ENCODE results near the gene KRTAP9-1. TPM values are rescaled to one million over a fixed set of nuclear protein-coding genes. Genes with fewer than 3 reads are reported as not detected.
"Not testable (repeated sequence)": the region's sequence is repeated elsewhere in the genome, so short reads cannot be mapped to it uniquely, and the experiment has no call there.

The KRTAP9-1 gene
- total RNA-seq, 2 experiments from 2014 or later: not detected

GRCh38 chr17:41223821-41224220 is 34.1 kb downstream of the KRTAP9-1 start:
- ChIA-PET CTCF (no interaction called here), POLR2A (no interaction called here)
- DNase-seq (no peak), ATAC-seq (no peak)
- no peak overlapping the region for H3K27ac Mint-ChIP-seq
- H3K9me3 Mint-ChIP-seq: peaks cover 9% of the 10 kb centered on the region
- intact Hi-C loops (cut with micrococcal nuclease): no loop called here
- H3K36me3 Mint-ChIP-seq (ENCODE audit: low read depth): no peaks in the 10 kb centered on the region
- H3K4me3 Mint-ChIP-seq: no peak overlapping the region
- H3K4me1 Mint-ChIP-seq (ENCODE audit: low read depth): no peaks in the 10 kb centered on the region
- TF ChIP-seq CTCF (IDR thresholded peaks at IDR 0.05): no peak
- H3K27me3 Mint-ChIP-seq: no peaks in the 10 kb centered on the region

GRCh38 chr17:41226051-41226450 is 36.4 kb downstream of the KRTAP9-1 start:
- ATAC-seq (no peak), DNase-seq (no peak)
- H3K9me3 Mint-ChIP-seq: no peaks in the 10 kb centered on the region
- H3K4me1 Mint-ChIP-seq (ENCODE audit: low read depth): no peaks in the 10 kb centered on the region
- intact Hi-C loops (cut with micrococcal nuclease): no loop called here
- ChIA-PET POLR2A (no interaction called here), CTCF (no interaction called here)
- no peak overlapping the region for H3K4me3 Mint-ChIP-seq
- H3K27me3 Mint-ChIP-seq: no peaks in the 10 kb centered on the region
- H3K27ac Mint-ChIP-seq: no peak overlapping the region
- no peaks in the 10 kb centered on the region for H3K36me3 Mint-ChIP-seq (ENCODE audit: low read depth)
- TF ChIP-seq CTCF (IDR thresholded peaks at IDR 0.05): no peak

- DNase-seq; ATAC-seq; intact Hi-C loops (cut with micrococcal nuclease); H3K36me3 Mint-ChIP-seq (ENCODE audit: low read depth); H3K9me3 Mint-ChIP-seq; H3K4me3 Mint-ChIP-seq; H3K27ac Mint-ChIP-seq; H3K4me1 Mint-ChIP-seq (ENCODE audit: low read depth); CTCF ChIA-PET; POLR2A ChIA-PET; H3K27me3 Mint-ChIP-seq: not testable (repeated sequence)
Measured at GRCh38 chr17:41226598-41227095, 37.0 kb downstream of the KRTAP9-1 start, which contains the start of gene KRTAP9-2. Gene KRTAP9-2, plus strand, starts transcription at chr17:41226648. Its CDS starts 7 bp downstream, at chr17:41226655.

- POLR2A ChIA-PET: no interaction called here
- H3K27me3 Mint-ChIP-seq: peaks cover 3% of the 10 kb centered on the region
- no peaks in the 10 kb centered on the region for H3K9me3 Mint-ChIP-seq
- H3K4me3 Mint-ChIP-seq: no peak overlapping the region
- no peaks in the 10 kb centered on the region for H3K4me1 Mint-ChIP-seq (ENCODE audit: low read depth)
- no peak overlapping the region for H3K27ac Mint-ChIP-seq
- H3K36me3 Mint-ChIP-seq (ENCODE audit: low read depth): no peaks in the 10 kb centered on the region
- CTCF ChIA-PET: interaction anchor here (1.4 kb wide), 1 partner anchor 93 kb away, joined by 4 read pairs; no protein-coding TSS in a partner anchor
- no peak for TF ChIP-seq CTCF (IDR thresholded peaks at IDR 0.05)
- ATAC-seq (no peak), DNase-seq (no peak)
- intact Hi-C loops (cut with micrococcal nuclease): no loop called here
Measured at GRCh38 chr17:41230094-41230493, 40.4 kb downstream of the KRTAP9-1 start.

GRCh38 chr17:41231731-41232130 is 42.0 kb downstream of the KRTAP9-1 start:
- peaks cover 5% of the 10 kb centered on the region for H3K27me3 Mint-ChIP-seq
- no peaks in the 10 kb centered on the region for H3K9me3 Mint-ChIP-seq
- H3K27ac Mint-ChIP-seq: no peak overlapping the region
- no peak for ATAC-seq
- ChIA-PET CTCF (no interaction called here), POLR2A (no interaction called here)
- TF ChIP-seq CTCF (IDR thresholded peaks at IDR 0.05): no peak
- H3K36me3 Mint-ChIP-seq (ENCODE audit: low read depth): no peaks in the 10 kb centered on the region
- DNase-seq: no peak
- no peaks in the 10 kb centered on the region for H3K4me1 Mint-ChIP-seq (ENCODE audit: low read depth)
- no peak overlapping the region for H3K4me3 Mint-ChIP-seq
- intact Hi-C loops (cut with micrococcal nuclease): no loop called here

GRCh38 chr17:41232399-41233105 is 42.9 kb downstream of the KRTAP9-1 start, which contains the start of gene KRTAP9-3:
Gene KRTAP9-3, plus strand, starts transcription at chr17:41232449. Its CDS starts 53 bp downstream, at chr17:41232502.
- H3K36me3 Mint-ChIP-seq (ENCODE audit: low read depth); H3K4me1 Mint-ChIP-seq (ENCODE audit: low read depth); intact Hi-C loops (cut with micrococcal nuclease); H3K27ac Mint-ChIP-seq; H3K9me3 Mint-ChIP-seq; ATAC-seq; H3K27me3 Mint-ChIP-seq; DNase-seq; POLR2A ChIA-PET; H3K4me3 Mint-ChIP-seq: not testable (repeated sequence)
- CTCF ChIA-PET: interaction anchor here (0.7 kb wide), 1 partner anchor 185 kb away, joined by 3 read pairs; no protein-coding TSS in a partner anchor

- H3K9me3 Mint-ChIP-seq; H3K27ac Mint-ChIP-seq; CTCF ChIA-PET; H3K4me3 Mint-ChIP-seq; H3K27me3 Mint-ChIP-seq; intact Hi-C loops (cut with micrococcal nuclease); POLR2A ChIA-PET; ATAC-seq; H3K4me1 Mint-ChIP-seq (ENCODE audit: low read depth); DNase-seq; H3K36me3 Mint-ChIP-seq (ENCODE audit: low read depth): not testable (repeated sequence)
Measured at GRCh38 chr17:41237116-41237515, 47.4 kb downstream of the KRTAP9-1 start.

- H3K4me1 Mint-ChIP-seq (ENCODE audit: low read depth); ATAC-seq; H3K27me3 Mint-ChIP-seq; H3K27ac Mint-ChIP-seq; DNase-seq; POLR2A ChIA-PET; H3K9me3 Mint-ChIP-seq; H3K36me3 Mint-ChIP-seq (ENCODE audit: low read depth); intact Hi-C loops (cut with micrococcal nuclease); H3K4me3 Mint-ChIP-seq; CTCF ChIA-PET: not testable (repeated sequence)
Measured at GRCh38 chr17:41237949-41238437, 48.3 kb downstream of the KRTAP9-1 start, which contains the start of gene KRTAP9-8. Gene KRTAP9-8, plus strand, starts transcription at chr17:41237999. Its CDS starts 53 bp downstream, at chr17:41238052.
